GM19463 (cell line): ENCODE measurements around the gene CR1.
"Not testable (repeated sequence)": the region's sequence is repeated elsewhere in the genome, so short reads cannot be mapped to it uniquely, and the experiment has no call there.

Experiments
- ATAC-seq: cut with Tn5 transposase; IDR thresholded peaks from one replicate; pipeline ENCODE4 v1.9.1; 2021; ENCODE audit warnings: mild to moderate bottlenecking, moderate library complexity; ENCODE audit not compliant: unreplicated experiment

The CR1 gene

DNA sequence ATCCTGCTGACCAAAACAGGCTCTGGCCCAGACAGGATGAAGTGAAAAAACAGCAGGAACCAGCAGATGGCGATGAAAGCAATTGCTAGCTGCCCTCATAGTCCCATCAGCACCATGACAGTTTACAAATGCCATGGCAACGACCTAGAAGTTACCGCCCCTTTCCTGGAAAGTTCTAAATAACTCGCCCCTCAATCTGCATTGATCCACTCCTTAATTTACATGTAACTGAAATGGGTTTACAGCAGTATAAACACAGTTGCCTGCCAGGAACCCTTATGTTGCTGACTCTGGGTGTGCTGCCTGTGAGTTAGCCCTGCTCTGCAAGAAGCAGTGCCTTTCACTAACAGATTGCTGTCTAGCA is 83.5 kb downstream of the CR1 start:
- ATAC-seq = peak; percentile 68

DNA sequence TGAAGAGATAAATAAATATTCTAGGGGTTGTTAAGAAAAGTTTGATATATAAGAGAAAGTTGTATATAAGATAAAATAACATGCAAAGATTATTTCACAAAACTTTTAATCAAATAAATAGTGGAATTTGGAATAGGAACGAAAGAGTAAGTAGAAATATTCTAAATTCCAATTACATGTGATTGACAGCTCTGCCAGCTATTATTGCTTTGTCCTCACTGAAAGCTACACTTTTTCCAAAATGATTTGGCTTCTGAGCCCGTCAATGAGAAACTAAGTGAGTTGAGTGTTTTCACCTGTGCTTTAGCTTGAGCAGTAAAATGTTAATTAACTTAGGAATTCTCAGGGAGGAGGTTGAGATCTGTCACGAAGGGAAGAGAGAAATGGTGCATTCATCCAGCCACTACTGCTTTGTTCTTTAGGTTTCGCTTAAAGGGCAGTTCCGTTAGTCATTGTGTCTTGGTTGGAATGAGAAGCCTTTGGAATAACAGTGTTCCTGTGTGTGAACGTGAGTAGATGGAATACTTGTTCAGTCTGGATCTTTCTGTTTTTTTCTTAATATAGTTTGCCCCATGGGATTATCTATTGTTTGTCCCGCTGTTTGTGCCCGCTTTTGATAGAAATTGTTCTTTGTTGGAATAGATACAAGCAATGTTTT is 85.7 kb downstream of the CR1 start:
- ATAC-seq = no peak

DNA sequence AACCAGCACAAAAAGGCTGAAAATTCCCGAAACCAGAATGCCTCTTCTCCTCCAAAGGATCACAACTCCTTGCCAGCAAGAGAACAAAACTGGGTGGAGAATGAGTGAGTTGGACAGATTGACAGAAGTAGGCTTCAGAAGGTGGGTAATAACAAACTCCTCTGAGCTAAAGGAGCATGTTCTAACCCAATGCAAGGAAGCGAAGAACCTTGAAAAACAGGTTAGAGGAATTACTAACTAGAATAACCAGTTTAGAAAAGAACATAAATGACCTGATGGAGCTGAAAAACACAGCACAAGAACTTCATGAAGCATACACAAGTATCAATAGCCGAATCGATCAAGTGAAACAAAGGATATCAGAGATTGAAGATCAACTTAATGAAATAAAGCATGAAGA is 93.5 kb downstream of the CR1 start:
- not testable (repeated sequence) for ATAC-seq

DNA sequence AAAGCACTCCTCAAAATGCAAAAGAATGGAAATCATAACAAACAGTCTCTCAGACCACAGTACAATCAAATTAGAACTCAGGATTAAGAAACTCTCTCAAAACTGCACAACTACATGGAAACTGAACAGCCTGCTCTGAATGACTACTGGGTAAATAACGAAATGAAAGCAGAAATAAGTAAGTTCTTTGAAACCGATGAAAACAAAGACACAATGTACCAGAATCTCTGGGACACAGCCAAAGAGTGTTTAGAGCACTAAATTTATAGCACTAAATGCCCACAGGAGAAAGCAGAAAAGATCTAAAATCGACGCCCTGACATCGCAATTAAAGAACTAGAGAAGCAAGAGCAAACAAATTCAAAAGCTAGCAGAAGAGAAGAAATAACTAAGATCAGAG is 95.2 kb downstream of the CR1 start:
- not testable (repeated sequence) for ATAC-seq

DNA sequence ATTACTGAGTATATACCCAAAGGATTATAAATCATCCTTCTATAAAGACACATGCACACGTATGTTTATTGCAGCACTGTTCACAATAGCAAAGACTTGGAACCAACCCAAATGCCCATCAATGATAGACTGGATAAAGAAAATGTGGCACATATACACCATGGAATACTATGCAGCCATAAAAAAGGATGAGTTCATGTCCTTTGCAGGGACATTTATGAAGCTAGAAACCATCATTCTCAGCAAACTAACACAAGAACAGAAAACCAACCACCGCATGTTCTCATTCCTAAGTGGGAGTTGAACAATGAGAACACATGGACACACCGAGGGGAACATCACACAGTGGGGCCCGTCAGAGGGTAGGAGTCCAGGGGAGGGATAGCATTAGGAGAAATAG is 98.1 kb downstream of the CR1 start:
- ATAC-seq = not testable (repeated sequence)

DNA sequence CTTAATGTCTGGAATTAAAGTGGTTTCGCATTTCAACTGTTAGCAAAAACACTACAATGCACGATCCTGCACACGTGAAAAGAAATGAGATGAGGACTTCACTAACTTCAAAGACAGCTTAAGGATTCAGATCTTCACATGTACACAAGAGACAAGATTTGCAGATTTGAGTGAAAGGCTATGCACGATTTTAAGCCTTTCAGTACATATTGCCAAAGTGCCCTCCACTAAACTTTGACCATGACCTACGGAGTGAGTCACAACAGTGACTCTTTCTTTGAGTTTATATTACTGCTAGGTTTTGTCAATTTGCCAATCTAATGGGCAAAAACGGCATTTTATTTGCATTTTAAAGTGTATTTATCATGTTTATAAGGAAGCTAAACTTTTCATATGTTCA is 107.8 kb downstream of the CR1 start:
- ATAC-seq = no peak

DNA sequence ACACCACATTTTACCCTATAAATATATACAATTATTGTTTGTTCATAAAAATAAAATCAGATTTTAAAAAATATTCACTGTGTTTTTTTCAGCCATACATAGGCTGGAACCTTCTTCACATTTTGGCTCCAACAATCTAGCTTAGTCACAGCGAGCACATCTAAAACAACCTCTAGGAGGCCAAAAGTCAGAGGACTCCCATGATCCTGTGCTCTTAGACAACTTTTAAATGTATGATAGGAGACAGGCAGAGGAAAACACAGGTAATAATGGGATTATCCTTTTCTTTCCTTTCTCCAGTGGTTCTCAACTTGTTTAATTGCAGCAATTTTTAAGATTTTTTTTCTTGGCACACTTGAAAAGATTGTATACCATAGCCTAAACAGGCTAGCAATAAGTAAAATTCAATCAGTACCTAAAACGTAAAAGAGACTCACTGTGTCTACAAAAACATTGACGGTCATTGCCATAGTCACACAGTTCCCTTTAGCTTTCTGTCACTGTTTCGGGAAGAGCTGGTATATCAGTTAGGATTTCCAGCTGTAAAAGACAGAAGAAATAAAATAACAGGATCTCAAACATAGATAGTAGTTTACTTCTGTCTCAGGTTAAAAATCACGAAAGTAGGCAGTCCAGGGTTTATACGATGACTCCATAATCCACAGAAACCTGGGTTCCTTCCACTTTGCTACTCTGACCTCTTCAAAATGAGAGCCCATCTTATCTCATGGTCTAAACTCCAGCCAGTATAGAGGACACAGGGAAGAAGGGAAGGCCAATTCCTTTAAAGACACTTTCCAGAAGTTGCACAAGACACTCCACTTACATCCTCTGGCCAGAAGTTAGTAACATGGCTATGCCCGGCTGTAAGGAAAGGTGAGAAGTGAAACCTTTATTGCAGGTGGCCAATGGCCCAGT is 109.7 kb downstream of the CR1 start:
- ATAC-seq = no peak

DNA sequence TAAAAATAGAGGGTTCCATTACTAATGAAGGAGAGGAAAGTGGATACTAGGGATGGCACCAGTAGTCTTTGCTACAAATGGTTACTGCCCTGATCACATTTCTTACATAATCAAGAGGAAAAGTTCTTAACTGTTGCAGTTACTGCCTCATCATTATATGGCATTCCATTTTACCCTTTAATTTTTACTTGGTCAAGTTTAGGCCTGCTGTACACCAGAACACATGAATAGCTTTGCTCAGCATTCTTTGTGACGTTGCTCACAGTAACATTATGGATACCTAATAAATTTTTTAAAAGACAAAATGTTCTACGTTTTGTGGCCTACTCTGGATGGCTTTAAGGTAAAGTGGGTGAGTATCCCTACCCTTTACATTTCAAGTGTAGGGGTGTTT is 110.4 kb downstream of the CR1 start:
- no peak for ATAC-seq

DNA sequence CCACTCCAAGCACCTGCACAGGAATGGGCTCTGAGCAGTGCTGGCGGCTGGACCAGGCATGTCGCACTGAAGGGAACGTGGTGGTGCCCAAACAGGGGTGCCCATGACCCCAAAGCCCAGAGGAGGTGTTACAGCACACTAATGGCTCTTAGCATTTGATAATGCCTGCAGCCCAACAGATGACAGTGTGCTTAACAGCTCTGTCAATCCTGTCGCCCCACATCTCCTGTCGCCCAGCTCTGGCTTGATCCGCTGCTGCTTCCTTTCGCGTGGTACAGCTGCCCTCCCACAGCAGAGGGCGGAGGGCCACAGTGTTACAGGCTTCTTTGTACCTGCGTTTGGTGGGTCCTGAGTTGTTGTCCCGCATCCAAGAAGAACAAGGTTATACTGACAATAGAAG is 116.8 kb downstream of the CR1 start:
- ATAC-seq = no peak

DNA sequence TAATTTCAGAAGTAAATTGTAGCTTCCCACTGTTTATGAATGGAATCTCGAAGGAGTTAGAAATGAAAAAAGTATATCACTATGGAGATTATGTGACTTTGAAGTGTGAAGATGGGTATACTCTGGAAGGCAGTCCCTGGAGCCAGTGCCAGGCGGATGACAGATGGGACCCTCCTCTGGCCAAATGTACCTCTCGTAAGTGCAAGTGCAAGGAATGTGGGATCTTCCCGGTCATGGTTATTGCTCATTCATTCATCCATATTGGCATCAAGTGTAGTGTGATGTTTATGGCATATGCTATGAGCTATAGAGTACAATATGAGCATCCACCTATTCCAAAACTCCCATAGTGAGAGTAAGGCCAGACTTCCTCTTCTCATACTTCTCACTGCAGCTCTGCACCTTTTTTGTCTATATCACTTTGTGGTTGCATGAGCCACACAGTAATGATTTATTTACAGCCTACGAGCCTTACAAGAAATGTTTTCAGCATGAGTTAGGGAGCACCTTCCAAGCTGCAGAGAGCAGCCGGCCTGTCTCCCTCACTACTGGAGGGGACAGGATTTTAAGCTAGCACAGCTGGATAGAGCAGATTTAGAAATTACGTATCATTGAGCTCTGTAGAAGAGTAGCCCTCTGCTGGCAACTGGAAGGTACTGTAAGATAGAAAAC is 124.0 kb downstream of the CR1 start:
- peak; percentile 91 for ATAC-seq

DNA sequence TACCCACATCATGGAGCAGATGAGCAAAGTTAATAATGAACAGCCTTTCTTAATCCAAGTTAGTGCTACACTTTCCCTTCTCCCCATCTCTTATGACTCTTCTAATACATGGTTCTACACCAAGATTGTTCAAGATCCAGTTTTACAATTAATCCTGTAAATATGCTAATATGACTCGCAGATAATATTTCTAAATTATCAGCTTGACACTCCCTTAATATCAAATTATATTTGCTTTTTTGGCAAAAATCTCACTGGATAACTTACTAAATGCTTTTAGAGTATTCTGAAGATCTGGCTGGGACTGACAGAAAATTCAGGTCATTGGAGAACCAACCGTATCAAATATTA is 124.6 kb downstream of the CR1 start:
- no peak for ATAC-seq

DNA sequence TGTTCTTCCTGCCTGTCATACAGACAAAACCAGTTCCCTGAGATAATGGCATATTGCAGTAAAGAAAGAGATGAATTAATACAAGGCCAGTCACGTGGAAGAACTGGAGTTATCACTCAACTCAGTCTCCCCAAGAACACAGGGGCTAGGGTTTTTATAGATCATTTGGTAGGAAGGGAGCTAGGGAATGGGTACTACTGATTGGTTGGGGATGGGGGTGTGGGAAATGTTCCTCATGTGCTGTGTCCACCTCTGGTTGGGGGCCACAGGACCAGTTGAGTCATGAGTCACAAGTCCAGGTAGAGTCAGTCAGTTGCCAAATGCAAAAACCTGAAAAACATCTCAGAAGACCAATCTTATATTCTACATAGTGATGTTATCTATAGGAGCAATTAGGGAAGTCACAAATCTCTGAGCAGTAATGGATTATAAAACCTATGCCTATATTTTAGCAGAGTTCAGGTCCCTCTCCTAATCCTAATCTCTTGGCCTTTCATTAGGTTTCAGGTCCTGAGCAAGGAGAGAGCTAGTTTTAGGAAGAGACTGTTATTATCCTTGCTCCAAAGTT is 129.6 kb downstream of the CR1 start:
- not testable (repeated sequence) for ATAC-seq

DNA sequence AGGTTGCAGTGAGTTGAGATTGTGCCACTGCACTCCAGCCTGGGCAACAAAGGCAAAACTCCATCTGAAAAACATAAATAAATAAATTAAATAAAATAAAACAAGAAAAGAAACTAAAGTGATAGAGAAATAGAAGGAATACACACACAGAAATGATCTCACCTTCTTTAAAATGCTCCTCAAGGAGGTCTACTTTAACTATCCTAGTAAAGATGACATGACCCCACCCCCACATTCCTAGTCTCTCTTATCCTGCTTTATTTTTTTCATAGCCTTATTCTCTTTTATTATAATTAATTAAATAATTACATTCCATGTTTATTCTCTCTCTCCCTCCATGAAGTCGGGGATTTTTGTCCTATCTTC is 131.0 kb downstream of the CR1 start:
- ATAC-seq = no peak

DNA sequence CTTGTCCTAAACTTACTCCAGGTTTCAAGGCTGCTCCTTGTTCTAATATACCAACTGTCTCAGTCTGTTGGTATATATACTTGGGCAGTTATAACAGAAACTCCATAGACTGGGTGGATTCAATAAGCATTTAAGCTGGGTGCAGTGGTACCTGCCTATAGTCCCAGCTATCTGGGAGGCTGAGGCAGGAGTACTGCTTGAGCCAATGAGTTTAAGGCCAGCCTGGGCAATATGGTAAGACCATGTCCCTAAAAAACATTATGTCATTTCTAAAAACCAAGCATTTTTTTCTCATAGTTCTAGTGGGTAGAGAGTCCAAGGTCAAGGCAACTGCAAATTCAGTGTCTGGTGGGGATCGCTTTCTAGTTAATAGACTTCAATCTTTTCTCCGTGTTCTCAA is 131.5 kb downstream of the CR1 start:
- no peak for ATAC-seq

DNA sequence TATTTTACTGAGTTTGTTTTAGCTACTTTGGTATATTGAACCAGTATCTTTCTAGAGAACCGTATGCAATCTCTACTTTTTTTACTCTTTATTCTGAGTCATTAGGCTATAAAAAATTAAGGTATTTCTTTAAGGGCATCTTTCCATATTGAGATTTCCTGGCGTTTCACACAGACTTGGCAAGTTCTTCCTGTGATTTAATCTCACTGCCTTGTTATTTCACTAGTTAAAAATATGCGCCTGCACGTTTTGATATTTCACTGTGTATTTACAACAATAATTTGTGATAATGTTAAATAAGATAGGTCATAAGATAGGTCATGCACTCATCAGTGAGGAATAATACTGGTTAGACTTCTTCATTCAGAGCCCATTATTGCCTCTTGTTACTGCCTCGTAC is 132.8 kb downstream of the CR1 start:
- ATAC-seq = no peak

DNA sequence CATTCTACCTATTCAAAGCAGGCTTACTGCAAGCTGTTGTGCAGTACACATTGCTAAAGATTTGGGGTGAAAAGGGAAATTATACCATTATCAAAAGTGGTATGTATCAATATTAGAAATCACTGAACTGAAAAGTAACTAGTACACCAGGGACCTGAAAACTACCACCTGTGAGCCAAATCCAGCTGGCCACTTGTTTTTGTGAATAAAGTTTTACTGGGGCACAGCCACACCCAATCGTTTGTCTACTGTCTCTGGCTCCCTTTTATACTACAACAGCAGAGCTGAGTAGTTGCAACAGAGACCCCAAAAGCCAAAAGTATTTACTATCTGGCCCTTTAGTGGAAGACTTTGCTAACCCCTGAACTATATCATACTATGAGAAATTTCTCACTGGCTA is 135.2 kb downstream of the CR1 start:
- ATAC-seq = no peak

DNA sequence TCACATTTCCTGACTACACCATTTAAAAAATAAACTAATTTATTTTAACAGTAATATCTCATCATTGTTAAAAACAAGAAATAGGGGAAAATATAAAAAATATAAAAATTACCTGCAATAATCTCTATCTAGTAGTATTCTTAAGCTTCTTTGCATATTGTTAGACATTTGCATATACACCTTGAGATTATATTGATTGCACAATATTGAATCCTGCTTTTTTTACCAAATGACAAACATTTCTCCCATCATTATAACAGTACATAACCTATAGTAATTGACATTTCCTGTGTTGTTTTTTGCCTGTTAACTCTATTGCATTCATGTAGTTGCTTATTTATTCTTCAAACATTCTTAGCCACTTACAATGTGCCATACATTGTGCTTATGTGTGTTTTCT is 137.3 kb downstream of the CR1 start:
- no peak for ATAC-seq

DNA sequence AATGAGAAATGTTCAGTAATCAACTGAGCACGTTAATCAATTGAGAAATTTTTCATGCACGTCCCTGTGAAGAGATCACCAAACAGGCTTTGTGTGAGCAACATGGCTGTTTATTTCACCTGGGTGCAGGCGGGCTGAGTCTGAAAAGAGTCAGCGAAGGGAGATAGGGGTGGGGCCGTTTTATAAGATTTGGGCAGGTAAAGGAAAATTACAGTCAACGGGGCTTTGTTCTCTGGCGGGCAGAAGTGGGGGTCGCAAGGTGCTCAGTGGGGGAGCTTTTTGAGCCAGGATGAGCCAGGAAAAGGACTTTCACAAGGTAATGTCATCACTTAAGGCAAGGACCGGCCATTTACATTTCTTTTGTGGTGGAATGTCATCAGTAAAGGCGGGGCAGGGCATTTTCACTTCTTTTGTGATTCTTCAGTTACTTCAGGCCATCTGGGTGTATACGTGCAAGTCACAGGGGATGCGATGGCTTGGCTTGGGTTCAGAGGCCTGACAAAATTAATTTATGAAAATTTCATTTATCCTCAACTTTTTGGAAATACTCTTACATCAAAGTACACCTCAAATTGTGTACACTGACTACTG is 137.8 kb downstream of the CR1 start:
- ATAC-seq = not testable (repeated sequence)

DNA sequence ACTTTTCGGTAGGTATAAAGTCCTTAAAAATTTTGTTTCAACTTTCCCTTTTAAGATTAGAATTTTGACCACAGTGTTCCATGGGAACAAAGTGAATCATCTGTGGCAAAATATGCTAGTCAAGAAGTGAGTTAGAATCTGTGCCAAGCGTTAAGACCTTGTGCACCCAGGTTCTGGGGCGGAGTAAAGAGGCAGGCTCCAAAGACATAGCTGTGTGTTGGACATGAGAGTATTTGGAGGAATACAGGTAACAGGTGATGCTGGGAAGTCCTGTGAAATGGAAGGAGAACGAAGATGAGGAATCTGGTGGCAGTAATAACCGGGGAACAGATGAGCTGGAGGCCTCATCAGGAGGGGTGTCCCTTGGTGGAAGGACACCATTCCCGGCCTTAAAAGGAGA is 138.3 kb downstream of the CR1 start:
- ATAC-seq = not testable (repeated sequence)

DNA sequence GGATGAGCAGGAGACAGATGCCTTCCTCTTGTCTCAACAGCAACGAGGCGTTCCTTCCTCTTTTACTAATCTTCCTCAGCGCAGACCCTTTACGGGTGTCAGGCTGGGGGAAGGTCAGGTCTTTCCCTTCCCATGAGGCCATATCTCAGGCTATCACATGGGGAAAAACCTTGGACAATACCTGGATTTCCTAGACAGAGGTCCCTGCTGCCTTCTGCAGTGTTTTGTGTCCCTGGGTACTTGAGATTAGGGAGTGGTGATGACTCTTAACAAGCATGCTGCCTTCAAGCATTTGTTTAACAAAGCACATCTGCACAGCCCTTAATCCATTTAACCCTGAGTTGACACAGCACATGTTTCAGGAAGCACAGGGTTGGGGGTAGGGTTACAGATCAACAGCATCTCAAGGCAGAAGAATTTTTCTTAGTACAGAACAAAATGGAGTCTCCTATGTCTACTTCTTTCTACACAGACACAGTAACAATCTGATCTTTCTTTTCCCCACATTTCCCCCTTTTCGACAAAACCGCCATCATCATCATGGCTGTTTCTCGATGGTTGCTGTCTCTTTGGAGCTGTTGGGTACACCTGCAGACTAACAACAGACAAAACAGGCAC is 139.7 kb downstream of the CR1 start:
- not testable (repeated sequence) for ATAC-seq
